Measurements from ENCODE around the gene ZNF93.

DNA sequence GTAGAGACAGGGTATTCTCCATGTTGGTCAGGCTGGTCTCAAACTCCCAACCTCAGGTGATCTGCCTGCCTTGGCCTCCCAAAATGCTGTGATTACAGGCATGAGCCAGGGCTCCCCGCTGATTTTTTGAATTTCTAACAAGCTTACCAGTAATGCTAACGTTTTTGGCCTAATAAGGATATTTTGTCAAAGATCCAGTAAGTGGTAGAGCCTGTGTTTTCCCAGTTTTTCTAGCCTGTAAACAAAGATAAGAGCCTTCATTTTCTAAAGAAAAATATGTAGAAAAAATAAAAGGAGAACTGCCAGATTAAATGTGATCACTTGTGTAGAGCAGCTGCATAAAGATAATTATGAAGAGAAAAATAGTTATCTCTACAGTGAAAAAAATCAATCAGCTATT is 37.7 kb downstream of the ZNF93 start:
- no peak for TF ChIP-seq HDGF (IDR thresholded peaks at IDR 0.05)
- no peak for TF ChIP-seq CEBPB (tag; IDR thresholded peaks at IDR 0.05)
- TF ChIP-seq ETS2 (tag; IDR thresholded peaks at IDR 0.05; ENCODE audit: borderline replicate concordance, poor library complexity, severe bottlenecking): no peak
- TF ChIP-seq ZNF121 (CRISPR knock-in tag; conservative IDR thresholded peaks at IDR 0.05): no peak
- TF ChIP-seq, protein P1, sequence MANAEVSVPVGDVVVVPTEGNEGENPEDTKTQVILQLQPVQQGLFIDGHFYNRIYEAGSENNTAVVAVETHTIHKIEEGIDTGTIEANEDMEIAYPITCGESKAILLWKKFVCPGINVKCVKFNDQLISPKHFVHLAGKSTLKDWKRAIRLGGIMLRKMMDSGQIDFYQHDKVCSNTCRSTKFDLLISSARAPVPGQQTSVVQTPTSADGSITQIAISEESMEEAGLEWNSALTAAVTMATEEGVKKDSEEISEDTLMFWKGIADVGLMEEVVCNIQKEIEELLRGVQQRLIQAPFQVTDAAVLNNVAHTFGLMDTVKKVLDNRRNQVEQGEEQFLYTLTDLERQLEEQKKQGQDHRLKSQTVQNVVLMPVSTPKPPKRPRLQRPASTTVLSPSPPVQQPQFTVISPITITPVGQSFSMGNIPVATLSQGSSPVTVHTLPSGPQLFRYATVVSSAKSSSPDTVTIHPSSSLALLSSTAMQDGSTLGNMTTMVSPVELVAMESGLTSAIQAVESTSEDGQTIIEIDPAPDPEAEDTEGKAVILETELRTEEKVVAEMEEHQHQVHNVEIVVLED (CRISPR knock-in tag; IDR thresholded peaks at IDR 0.05): no peak
- TF ChIP-seq NFYB (IDR thresholded peaks at IDR 0.05; ENCODE audit: extremely low read depth, insufficient read length): no peak
- no peak for TF ChIP-seq DDX20 (tag; IDR thresholded peaks at IDR 0.05; ENCODE audit: low read depth)

Measured in K562 (cell line).